Mucosa of descending colon (tissue), 3 donors: ENCODE data around the gene UNC13C. TPM values are rescaled to one million over a fixed set of nuclear protein-coding genes. Genes with fewer than 3 reads are reported as not detected.
"Not testable (repeated sequence)": the region's sequence is repeated elsewhere in the genome, so short reads cannot be mapped to it uniquely, and the experiment has no call there.

Experiments
- ATAC-seq: fragments of 200-7000 bp; cut with Tn5 transposase; one replicate; pipeline ENCODE4 v1.9.1; 2020; ENCODE audit warnings: mild to moderate bottlenecking, moderate library complexity
- DNase-seq, 3 donors: peaks; one replicate each; pipeline ENCODE4 v3.0.0-alpha.2; 2020
- H3K36me3 ChIP-seq: fragments of 200-600 bp; one replicate; pipeline ENCODE4 v1.8.0; 2021; ENCODE audit warnings: low read depth, mild to moderate bottlenecking
- H3K4me1 ChIP-seq: fragments of 200-600 bp; one replicate; pipeline ENCODE4 v1.8.0; 2021; ENCODE audit warnings: low read depth, mild to moderate bottlenecking
- H3K4me3 ChIP-seq: fragments of 200-600 bp; one replicate; pipeline ENCODE4 v1.8.0; 2021; ENCODE audit warnings: mild to moderate bottlenecking
- H3K9me3 ChIP-seq: fragments of 200-600 bp; one replicate; pipeline ENCODE4 v1.8.0; 2021; ENCODE audit warnings: mild to moderate bottlenecking
- intact Hi-C, 2 donors: fragments of 100-400 bp; cut with DNase I in 1 of 2; cut with micrococcal nuclease in 1 of 2; formaldehyde crosslinking; loops; one replicate each; pipeline versions ENCODE4 v1.11.0 to v1.11.1; 2022; cut with DNase I, micrococcal nuclease
- long read RNA-seq, 2 donors: library from polyadenylated mRNA; unstranded; transcript quantifications; one replicate each; pipeline ENCODE4 v2.0.0, GENCODE V29; 2019 to 2021
- total RNA-seq, 3 donors: library from RNA; stranded (reverse); fragmentation: NEBNext Ultra II Directional in 2 of 3; extraction: Animal tissue kit (Norgen Biotek cat#: 25700) in 2 of 3; gene quantifications; one replicate each; pipeline versions ENCODE4 v1.2.1 to v1.2.4, GENCODE V29; 2021 to 2023
- TF ChIP-seq, protein P1 (sequence below): fragments of 200-600 bp; IDR thresholded peaks from one replicate; pipeline ENCODE4 v1.8.0; 2022; ENCODE audit warnings: antibody characterized with exemption, mild to moderate bottlenecking
- donor health status: DM: no; HTN: no; CAD: no; lungs with moderate emphysema.
- donor health status: DM: no; HTN: no; CAD: no.
- donor health status: DM: no; HTN: yes; CAD: no.

UNC13C gene
- total RNA-seq = 1 to 10 TPM in 1 of 3 donors, under 1 TPM in 2; 0.06 to 1.9 (median 0.12) TPM
- long read RNA-seq, donor 1, partial matches to known transcripts = 1 of 1 reads
- long read RNA-seq, donor 1, other reads (novel, unspliced or antisense) = 0 of 1 reads
- long read RNA-seq, donor 2 = 0 reads

DNA sequence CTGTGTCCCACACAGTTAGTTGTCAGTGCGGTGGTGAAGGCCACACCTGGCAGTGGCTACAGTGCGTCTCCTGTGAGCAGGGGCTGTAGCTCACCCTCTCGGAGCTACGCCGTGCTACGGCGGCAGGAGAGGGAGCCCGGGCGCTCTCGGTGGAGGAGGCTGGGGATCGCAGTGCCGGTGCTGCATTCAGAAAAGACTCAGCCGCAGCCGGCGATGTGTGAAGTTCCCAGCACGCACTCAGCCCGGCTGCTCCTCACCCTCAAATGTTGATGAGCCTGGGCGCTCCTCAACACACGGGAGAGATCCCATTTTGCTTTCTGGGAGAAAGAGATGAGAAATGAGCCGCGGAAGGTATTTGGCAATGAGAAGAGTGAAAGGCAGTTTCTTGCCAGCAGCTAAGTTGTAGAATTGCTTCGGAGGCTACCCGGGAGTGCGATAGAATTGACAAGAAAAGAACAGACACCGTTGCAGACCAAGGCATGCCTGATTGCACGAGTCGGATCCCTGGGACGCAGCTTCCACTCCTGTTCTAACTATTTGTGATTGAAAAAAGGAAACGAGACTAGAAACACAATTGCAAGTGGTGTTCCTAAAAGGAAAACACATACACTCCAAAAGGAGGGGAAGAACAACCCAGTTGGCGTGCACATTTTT, at the start of gene UNC13C:
UNC13C (plus strand) TSS at position 189 of the 654 bp plus-strand sequence. CDS start 34,463 bp downstream, outside the sequence.
- TF ChIP-seq, protein P1, sequence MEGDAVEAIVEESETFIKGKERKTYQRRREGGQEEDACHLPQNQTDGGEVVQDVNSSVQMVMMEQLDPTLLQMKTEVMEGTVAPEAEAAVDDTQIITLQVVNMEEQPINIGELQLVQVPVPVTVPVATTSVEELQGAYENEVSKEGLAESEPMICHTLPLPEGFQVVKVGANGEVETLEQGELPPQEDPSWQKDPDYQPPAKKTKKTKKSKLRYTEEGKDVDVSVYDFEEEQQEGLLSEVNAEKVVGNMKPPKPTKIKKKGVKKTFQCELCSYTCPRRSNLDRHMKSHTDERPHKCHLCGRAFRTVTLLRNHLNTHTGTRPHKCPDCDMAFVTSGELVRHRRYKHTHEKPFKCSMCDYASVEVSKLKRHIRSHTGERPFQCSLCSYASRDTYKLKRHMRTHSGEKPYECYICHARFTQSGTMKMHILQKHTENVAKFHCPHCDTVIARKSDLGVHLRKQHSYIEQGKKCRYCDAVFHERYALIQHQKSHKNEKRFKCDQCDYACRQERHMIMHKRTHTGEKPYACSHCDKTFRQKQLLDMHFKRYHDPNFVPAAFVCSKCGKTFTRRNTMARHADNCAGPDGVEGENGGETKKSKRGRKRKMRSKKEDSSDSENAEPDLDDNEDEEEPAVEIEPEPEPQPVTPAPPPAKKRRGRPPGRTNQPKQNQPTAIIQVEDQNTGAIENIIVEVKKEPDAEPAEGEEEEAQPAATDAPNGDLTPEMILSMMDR = no peak
- intact Hi-C loops = no loop called here
- H3K4me3 ChIP-seq = no peak within 1 kb of the TSS
- H3K36me3 ChIP-seq = no peaks in the 10 kb centered on the region
- peak; percentile 46 for ATAC-seq
- no peaks in the 10 kb centered on the region for H3K9me3 ChIP-seq
- no peaks in the 10 kb centered on the region for H3K4me1 ChIP-seq
- DNase-seq = peak; percentile 4 to 26 (median 25)

DNA sequence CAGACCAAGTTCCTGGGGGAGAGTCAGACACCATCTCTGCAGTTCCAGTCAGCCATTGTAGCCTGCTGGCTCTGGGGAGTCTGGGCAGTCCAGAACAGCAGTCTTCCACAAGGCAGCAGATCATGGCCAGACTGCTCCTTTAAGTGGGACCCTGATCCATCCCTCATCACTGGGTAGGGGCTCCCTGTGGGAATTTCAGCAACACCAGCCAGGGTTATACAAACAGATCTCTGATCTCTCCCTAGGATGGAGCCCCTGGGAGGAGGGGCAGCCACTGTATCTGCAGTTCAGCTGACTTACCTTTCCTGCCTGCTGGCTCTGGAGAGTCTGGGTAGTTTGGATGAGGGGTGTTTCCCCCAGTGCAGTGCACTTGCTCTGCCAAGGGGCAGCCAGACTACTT, 42.1 kb upstream of the UNC13C start:
- TF ChIP-seq, protein P1 = no peak
- intact Hi-C loops = no loop called here
- Histone ChIP-seq H3K4me3 (no peak overlapping the region), H3K9me3 (peaks cover 17% of the 10 kb centered on the region), H3K4me1 (no peaks in the 10 kb centered on the region), H3K36me3 (no peaks in the 10 kb centered on the region)
- no peak for DNase-seq
- no peak for ATAC-seq

GRCh38 chr15:53937632-53938031, 40.6 kb upstream of the UNC13C start:
- ATAC-seq, H3K4me1 ChIP-seq, H3K36me3 ChIP-seq, intact Hi-C loops, H3K4me3 ChIP-seq, DNase-seq: not testable (repeated sequence)
- peaks cover 17% of the 10 kb centered on the region for H3K9me3 ChIP-seq

- no peaks in the 10 kb centered on the region for H3K36me3 ChIP-seq
- intact Hi-C loops = no loop called here
- ATAC-seq (no peak), DNase-seq (no peak)
- TF ChIP-seq, protein P1 = no peak
- H3K4me3 ChIP-seq = no peak overlapping the region
- H3K9me3 ChIP-seq = no peaks in the 10 kb centered on the region
- H3K4me1 ChIP-seq = no peaks in the 10 kb centered on the region
Measured at GRCh38 chr15:53950572-53950971, 27.7 kb upstream of the UNC13C start.

- Histone ChIP-seq H3K36me3 (no peaks in the 10 kb centered on the region), H3K4me3 (no peak overlapping the region), H3K9me3 (no peaks in the 10 kb centered on the region), H3K4me1 (no peaks in the 10 kb centered on the region)
- no peak for ATAC-seq
- intact Hi-C loops = no loop called here
- TF ChIP-seq, protein P1 = no peak
- DNase-seq = no peak
Measured at GRCh38 chr15:53955396-53955795, 22.8 kb upstream of the UNC13C start.

- no peaks in the 10 kb centered on the region for H3K36me3 ChIP-seq
- ATAC-seq (no peak), DNase-seq (peak in 2 of 3 donors; percentile 38 to 73)
- H3K4me3 ChIP-seq = no peak overlapping the region
- intact Hi-C loops = no loop called here
- no peaks in the 10 kb centered on the region for H3K9me3 ChIP-seq
- H3K4me1 ChIP-seq = no peaks in the 10 kb centered on the region
- TF ChIP-seq, protein P1 = no peak
Measured at GRCh38 chr15:53962646-53963561, 15.3 kb upstream of the UNC13C start.
